Thyroid gland (tissue), 4 donors: ENCODE data around the gene DNASE1L3. TPM values are rescaled to one million over a fixed set of nuclear protein-coding genes. Genes with fewer than 3 reads are reported as not detected.

Source experiments
- DNase-seq, 2 donors: peaks; one replicate each; pipeline ENCODE4 v3.0.0-alpha.2; 2019
- H3K27ac ChIP-seq, 3 donors: fragments of 200-600 bp; sonication (generic); 1 replicate in 2 of 3; 2 replicates in 1 of 3; pipeline ENCODE4 v1.5.1; 2016 to 2019; ENCODE audit warnings: mild to moderate bottlenecking in 1 of 3, moderate library complexity in 1 of 3
- H3K27me3 ChIP-seq: fragments of 200-600 bp; sonication (generic); one replicate; pipeline ENCODE4 v1.5.1; 2019
- H3K36me3 ChIP-seq, 2 donors: fragments of 200-600 bp; sonication (generic); one replicate each; pipeline ENCODE4 v1.5.1; 2016 to 2019
- H3K4me1 ChIP-seq, 2 donors: fragments of 200-600 bp; sonication (generic); one replicate each; pipeline ENCODE4 v1.5.1; 2017 to 2019
- H3K4me3 ChIP-seq, 3 donors: fragments of 200-600 bp; sonication (generic); replicated peaks in 1 of 3; 1 replicate in 2 of 3; 2 replicates in 1 of 3; pipeline ENCODE4 v1.5.1; 2016; ENCODE audit warnings: mild to moderate bottlenecking in 1 of 3
- H3K9me3 ChIP-seq: fragments of 200-600 bp; sonication (generic); one replicate; pipeline ENCODE4 v1.5.1; 2017
- CTCF ChIP-seq, 6 experiments: fragments of 200-600 bp in 3 of 6; fragments of 450-650 bp in 3 of 6; sonication (generic) in 3 of 6; IDR thresholded peaks; one replicate each; pipeline ENCODE4 v1.5.1; 2016 to 2019; ENCODE audit warnings: antibody characterized with exemption in 6 of 6, mild to moderate bottlenecking in 2 of 6, inconsistent platforms in 1 of 6, moderate library complexity in 1 of 6
- POLR2A ChIP-seq, 2 donors: fragments of 450-650 bp; IDR thresholded peaks; one replicate each; pipeline ENCODE4 v1.6.1; 2017; ENCODE audit warnings: antibody characterized with exemption in 2 of 2, mild to moderate bottlenecking in 2 of 2, moderate library complexity in 1 of 2
- WGBS, 2 donors: methylation state at CpG; one replicate each; pipeline ENCODE4 v1.1.5; 2017; 5-methylcytosine and 5-hydroxymethylcytosine counted together
- intact Hi-C: fragments of 100-400 bp; cut with DNase I; formaldehyde crosslinking; loops from one replicate; pipeline ENCODE4 v1.15.1; 2023
- total RNA-seq, 4 donors: library from RNA; depleted of rRNA; stranded (reverse); fragments of >200 nt; gene quantifications; one replicate each; pipeline ENCODE4 v1.2.3, GENCODE V29; 2016

Gene DNASE1L3
- total RNA-seq, 4 donors from 2014 or later, result 5.7 to 53.3 (median 14.1) TPM

- peaks cover 34 to 48% of the 10 kb centered on the region in 2 donors for H3K4me1 ChIP-seq
- H3K36me3 ChIP-seq, result peaks cover 19 to 25% of the 10 kb centered on the region in 2 donors
Observed at GRCh38 chr3:58164906-58165821, 45.6 kb downstream of the DNASE1L3 start.

GRCh38 chr3:58164199-58164879 is 46.4 kb downstream of the DNASE1L3 start:
- Histone ChIP-seq H3K36me3 (peaks cover 11 to 20% of the 10 kb centered on the region in 2 donors), H3K4me1 (peaks cover 34 to 48% of the 10 kb centered on the region in 2 donors), H3K27ac (peak overlapping the region; percentile 89 to 95 (median 95)), H3K27me3 (no peaks in the 10 kb centered on the region), H3K4me3 (no peak overlapping the region), H3K9me3 (no peaks in the 10 kb centered on the region)
- TF ChIP-seq CTCF (IDR thresholded peaks at IDR 0.05), result no peak
- TF ChIP-seq POLR2A (IDR thresholded peaks at IDR 0.05), result peak in 1 of 2 donors; percentile 11
- WGBS, 2 donors, result 32 to 48% methylated on average over 6 to 8 of the region's 12 CpGs
- peak; percentile 98 for DNase-seq
- intact Hi-C loops, result no loop called here

More at GRCh38 chr3:58164906-58165821, 45.6 kb downstream of the DNASE1L3 start:
- peak in 1 of 2 donors; percentile 21 for TF ChIP-seq POLR2A (IDR thresholded peaks at IDR 0.05)
- TF ChIP-seq CTCF (IDR thresholded peaks at IDR 0.05), result no peak
- 45 to 51% methylated on average over 14 of the region's 16 CpGs for WGBS, 2 donors
- intact Hi-C loops, result no loop called here
- DNase-seq, result peak; percentile 42 to 63
- H3K4me3 ChIP-seq, result no peak overlapping the region
- no peaks in the 10 kb centered on the region for H3K27me3 ChIP-seq
- peak overlapping the region; percentile 89 to 95 (median 95) for H3K27ac ChIP-seq
- no peaks in the 10 kb centered on the region for H3K9me3 ChIP-seq

DNA sequence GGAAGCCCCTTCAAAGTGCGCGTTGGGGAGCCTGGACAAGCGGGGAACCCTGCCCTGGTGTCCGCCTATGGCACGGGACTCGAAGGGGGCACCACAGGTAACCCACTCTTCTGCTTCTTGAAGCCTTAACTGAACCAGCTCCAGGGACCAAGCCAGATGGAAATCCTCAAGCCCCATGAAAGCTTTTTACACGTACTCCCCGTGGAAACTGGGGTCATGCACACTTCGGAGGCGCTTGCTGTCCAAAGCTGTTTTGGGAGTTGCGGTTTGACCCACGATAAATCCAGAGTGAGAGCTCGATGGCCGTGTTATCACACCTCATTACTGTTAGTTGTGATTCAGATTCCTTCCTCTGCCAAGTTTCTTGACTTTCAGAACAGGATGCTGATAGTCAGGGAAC is 47.5 kb downstream of the DNASE1L3 start:
- no peak overlapping the region for H3K4me3 ChIP-seq
- H3K9me3 ChIP-seq, result no peaks in the 10 kb centered on the region
- H3K27me3 ChIP-seq, result no peaks in the 10 kb centered on the region
- no peak for TF ChIP-seq POLR2A (IDR thresholded peaks at IDR 0.05)
- no peak for TF ChIP-seq CTCF (IDR thresholded peaks at IDR 0.05)
- no peak for DNase-seq
- H3K36me3 ChIP-seq, result peaks cover 5 to 15% of the 10 kb centered on the region in 2 donors
- peak overlapping the region; percentile 89 to 95 (median 95) for H3K27ac ChIP-seq
- WGBS, 2 donors, result 84 to 88% methylated on average over 13 to 14 of the region's 14 CpGs
- intact Hi-C loops, result no loop called here
- H3K4me1 ChIP-seq, result peaks cover 34 to 48% of the 10 kb centered on the region in 2 donors

DNA sequence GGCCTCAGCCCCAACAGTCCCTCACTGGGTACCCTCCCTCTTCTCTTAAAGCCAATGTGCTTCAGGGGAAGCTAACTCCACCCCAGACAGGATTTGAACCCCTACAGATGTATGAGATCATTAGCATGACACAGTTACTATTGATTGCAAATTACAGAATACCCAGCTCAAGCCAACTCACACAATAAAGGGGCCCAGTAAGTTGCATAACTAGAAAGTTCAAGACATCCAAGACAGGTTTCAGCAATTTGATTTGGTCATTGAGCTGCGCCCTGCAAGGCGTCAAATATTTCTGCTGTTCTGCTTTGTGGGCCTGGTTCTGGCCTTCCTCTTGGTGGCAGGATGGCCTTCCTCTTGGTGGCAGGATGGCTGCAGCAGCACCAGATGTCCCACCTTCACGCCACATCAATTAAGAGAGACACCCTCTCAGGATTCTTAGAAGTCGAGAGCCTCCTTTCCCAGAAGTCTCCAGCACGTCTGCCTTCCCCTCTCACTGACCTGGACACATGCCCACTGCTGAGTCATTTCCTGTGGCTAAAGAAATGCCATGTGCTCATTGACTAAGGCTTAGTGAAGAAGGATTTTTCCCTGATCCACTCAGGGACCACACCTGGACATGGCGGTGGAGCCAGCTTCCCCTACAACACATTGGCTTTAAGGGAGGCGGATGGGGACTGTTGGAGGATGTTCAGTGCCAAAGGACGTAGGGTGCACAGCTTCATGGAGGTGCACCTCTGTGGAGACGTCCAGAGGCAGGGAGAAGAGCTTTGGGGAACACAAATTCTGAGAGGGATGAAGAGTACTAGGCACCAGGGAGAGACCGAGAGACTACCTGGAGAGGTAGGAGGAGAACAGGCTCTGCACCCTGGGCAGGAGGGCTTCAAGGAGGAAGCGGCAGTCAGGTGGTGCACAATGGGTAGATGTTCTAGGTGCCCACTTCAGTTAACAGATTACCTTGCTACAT is 49.1 kb downstream of the DNASE1L3 start:
- DNase-seq, result peak; percentile 69 to 81
- H3K4me1 ChIP-seq, result peaks cover 39 to 42% of the 10 kb centered on the region in 2 donors
- no peaks in the 10 kb centered on the region for H3K9me3 ChIP-seq
- H3K27ac ChIP-seq, result peak overlapping the region; percentile 37 to 95 (median 46)
- H3K36me3 ChIP-seq, result peaks cover 5 to 12% of the 10 kb centered on the region in 2 donors
- intact Hi-C loops, result no loop called here
- H3K4me3 ChIP-seq, result no peak overlapping the region
- H3K27me3 ChIP-seq, result no peaks in the 10 kb centered on the region
- WGBS, 2 donors, result 78 to 80% methylated on average over 11 of the region's 11 CpGs
- no peak for TF ChIP-seq CTCF (IDR thresholded peaks at IDR 0.05)
- TF ChIP-seq POLR2A (IDR thresholded peaks at IDR 0.05), result no peak
